Heart left ventricle (tissue), 13 donors: ENCODE measurements around the gene ECT2.

Experiments
- POLR2A ChIP-seq, 2 donors: fragments of 450-650 bp; IDR thresholded peaks; one replicate each; pipeline ENCODE4 v1.6.1; 2017; ENCODE audit warnings: antibody characterized with exemption in 2 of 2, mild to moderate bottlenecking in 2 of 2, moderate library complexity in 2 of 2
- TF ChIP-seq, protein P1 (sequence below), 12 donors: fragments of 200-600 bp; sonication (generic) in 4 of 12; IDR thresholded peaks; one replicate each; pipeline versions ENCODE4 v1.5.0 to v1.8.0; 2018 to 2022; ENCODE audit warnings: antibody characterized with exemption in 12 of 12, mild to moderate bottlenecking in 5 of 12
- donor health status: ischemic (EF 13 %, LVEDD 7.1; RV severe dilation, severe dysfunction).
- donor health status: DM: no; HTN: yes; CAD: no.
- donor health status: DM: no; HTN: no; CAD: no.
- donor health status: ischemic (EF 25% LVEDD 6.9; RV normal size, moderate dysfunction).
- donor health status: ischemic (EF 25% LVEDD 5.7; RV mildly dilated, moderate dysfunction).
- donor health status: ischemic (EF 35%, LVEDD 5.7; RV mildly dilated, moderate dysfunction).
- donor health status: nonischemic (EF 11% LVEDD 7.7; RV severe dilation, severe dysfunction).
- donor health status: DM: yes; HTN: yes; CAD: no.
- donor health status: PGD.
- donor health status: ischemic (EF 29% LVEDD 5.4; RV normal size, mild dysfunction).
- donor health status: nonischemic (EF 23%, LVEDD 6.1; RV moderate dilation, normal function).

DNA sequence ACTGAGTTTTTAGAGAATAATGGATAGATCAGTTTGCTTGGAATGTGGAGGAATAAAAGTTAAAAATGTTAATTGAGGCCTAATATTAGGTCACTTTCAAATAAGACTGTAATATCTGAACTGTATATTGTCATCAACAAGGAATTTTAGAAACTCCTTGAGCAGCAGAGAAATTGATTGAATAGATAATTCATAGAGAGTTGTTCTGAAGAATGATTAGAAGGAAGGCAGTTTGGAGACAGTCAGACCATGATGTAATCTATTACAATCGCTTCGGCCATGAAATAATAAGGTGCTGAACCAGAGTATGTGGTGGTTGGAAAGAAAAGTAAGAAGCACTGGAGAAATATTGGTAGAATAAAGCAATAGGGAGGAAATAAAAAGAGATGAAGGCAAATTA lies 15.7 kb downstream of the ECT2 start:
- TF ChIP-seq, protein P1, sequence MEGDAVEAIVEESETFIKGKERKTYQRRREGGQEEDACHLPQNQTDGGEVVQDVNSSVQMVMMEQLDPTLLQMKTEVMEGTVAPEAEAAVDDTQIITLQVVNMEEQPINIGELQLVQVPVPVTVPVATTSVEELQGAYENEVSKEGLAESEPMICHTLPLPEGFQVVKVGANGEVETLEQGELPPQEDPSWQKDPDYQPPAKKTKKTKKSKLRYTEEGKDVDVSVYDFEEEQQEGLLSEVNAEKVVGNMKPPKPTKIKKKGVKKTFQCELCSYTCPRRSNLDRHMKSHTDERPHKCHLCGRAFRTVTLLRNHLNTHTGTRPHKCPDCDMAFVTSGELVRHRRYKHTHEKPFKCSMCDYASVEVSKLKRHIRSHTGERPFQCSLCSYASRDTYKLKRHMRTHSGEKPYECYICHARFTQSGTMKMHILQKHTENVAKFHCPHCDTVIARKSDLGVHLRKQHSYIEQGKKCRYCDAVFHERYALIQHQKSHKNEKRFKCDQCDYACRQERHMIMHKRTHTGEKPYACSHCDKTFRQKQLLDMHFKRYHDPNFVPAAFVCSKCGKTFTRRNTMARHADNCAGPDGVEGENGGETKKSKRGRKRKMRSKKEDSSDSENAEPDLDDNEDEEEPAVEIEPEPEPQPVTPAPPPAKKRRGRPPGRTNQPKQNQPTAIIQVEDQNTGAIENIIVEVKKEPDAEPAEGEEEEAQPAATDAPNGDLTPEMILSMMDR (IDR thresholded peaks at IDR 0.05): no peak
- no peak for TF ChIP-seq POLR2A (IDR thresholded peaks at IDR 0.05)
